ENCODE data around the gene STAG2.

GRCh38 chrX:124026529-124026928, 65.0 kb downstream of the STAG2 start:
- no peak for TF ChIP-seq POLR2A (IDR thresholded peaks at IDR 0.05)
- TF ChIP-seq, protein P1, sequence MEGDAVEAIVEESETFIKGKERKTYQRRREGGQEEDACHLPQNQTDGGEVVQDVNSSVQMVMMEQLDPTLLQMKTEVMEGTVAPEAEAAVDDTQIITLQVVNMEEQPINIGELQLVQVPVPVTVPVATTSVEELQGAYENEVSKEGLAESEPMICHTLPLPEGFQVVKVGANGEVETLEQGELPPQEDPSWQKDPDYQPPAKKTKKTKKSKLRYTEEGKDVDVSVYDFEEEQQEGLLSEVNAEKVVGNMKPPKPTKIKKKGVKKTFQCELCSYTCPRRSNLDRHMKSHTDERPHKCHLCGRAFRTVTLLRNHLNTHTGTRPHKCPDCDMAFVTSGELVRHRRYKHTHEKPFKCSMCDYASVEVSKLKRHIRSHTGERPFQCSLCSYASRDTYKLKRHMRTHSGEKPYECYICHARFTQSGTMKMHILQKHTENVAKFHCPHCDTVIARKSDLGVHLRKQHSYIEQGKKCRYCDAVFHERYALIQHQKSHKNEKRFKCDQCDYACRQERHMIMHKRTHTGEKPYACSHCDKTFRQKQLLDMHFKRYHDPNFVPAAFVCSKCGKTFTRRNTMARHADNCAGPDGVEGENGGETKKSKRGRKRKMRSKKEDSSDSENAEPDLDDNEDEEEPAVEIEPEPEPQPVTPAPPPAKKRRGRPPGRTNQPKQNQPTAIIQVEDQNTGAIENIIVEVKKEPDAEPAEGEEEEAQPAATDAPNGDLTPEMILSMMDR (IDR thresholded peaks at IDR 0.05) = no peak

Data from breast epithelium (tissue), 3 donors.